Measurements from ENCODE around the gene PDE2A. TPM values are rescaled to one million over a fixed set of nuclear protein-coding genes. Genes with fewer than 3 reads are reported as not detected.

Gene PDE2A
- total RNA-seq, 4 donors from 2014 or later, result 13.4 to 26.6 (median 21.9) TPM

DNA sequence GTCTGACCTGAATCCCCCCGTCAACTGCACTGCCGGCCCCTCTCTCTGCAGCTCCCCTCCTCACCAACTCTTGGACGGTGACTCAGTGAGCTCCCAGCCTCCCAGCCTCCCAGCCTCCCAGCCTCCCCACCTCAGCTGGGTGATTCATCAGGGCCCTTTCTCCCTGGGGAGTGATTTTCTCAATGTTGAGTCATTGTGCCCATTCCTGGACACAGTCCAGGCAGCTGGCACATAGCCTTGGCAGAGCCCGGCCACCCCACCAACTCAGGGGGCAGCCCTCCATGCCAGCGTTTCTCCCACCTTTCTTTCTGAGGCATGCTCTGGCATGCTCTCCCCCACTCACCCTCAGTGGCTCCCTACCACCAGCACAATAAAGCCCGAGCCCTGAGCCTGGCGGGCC is 30.7 kb downstream of the PDE2A start:
- in situ Hi-C loops (cut with MboI; ENCODE audit: low sequenced_read_pairs in 4 of 4), result no loop called here
- no peak for ATAC-seq
- TF ChIP-seq POLR2A (IDR thresholded peaks at IDR 0.05), result no peak
- TF ChIP-seq, protein P1, sequence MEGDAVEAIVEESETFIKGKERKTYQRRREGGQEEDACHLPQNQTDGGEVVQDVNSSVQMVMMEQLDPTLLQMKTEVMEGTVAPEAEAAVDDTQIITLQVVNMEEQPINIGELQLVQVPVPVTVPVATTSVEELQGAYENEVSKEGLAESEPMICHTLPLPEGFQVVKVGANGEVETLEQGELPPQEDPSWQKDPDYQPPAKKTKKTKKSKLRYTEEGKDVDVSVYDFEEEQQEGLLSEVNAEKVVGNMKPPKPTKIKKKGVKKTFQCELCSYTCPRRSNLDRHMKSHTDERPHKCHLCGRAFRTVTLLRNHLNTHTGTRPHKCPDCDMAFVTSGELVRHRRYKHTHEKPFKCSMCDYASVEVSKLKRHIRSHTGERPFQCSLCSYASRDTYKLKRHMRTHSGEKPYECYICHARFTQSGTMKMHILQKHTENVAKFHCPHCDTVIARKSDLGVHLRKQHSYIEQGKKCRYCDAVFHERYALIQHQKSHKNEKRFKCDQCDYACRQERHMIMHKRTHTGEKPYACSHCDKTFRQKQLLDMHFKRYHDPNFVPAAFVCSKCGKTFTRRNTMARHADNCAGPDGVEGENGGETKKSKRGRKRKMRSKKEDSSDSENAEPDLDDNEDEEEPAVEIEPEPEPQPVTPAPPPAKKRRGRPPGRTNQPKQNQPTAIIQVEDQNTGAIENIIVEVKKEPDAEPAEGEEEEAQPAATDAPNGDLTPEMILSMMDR (IDR thresholded peaks at IDR 0.05 in 4 of 5, conservative IDR thresholded peaks at IDR 0.05 in 1 of 5), result no peak

GRCh38 chr11:72642884-72643522 is 31.2 kb downstream of the PDE2A start:
- H3K9me3 ChIP-seq, result no peaks in the 10 kb centered on the region
- H3K4me1 ChIP-seq, result peaks cover 8 to 21% of the 10 kb centered on the region in 2 donors
- H3K27ac ChIP-seq, result peak overlapping the region; percentile 24 to 67 (median 52)
- peaks cover 0 to 11% (median 0%) of the 10 kb centered on the region in 3 donors for H3K27me3 ChIP-seq
- peak; percentile 62 to 78 for ATAC-seq
- TF ChIP-seq POLR2A (IDR thresholded peaks at IDR 0.05), result no peak
- TF ChIP-seq, protein P1 (IDR thresholded peaks at IDR 0.05 in 4 of 5, conservative IDR thresholded peaks at IDR 0.05 in 1 of 5), result peak; percentile 94 to 99 (median 98)
- in situ Hi-C loops (cut with MboI; ENCODE audit: low sequenced_read_pairs in 4 of 4) (no loop called here), intact Hi-C loops (cut with DNase I; ENCODE audit: low total_unique reads) (loop anchor here (1.0 to 5.0 kb wide), 3 partner anchors 44 to 171 kb away; no protein-coding TSS in a partner anchor)
- peak in 1 of 2 donors; percentile 35 for DNase-seq
- no peaks in the 10 kb centered on the region for H3K36me3 ChIP-seq
- H3K4me3 ChIP-seq, result peak overlapping the region; percentile 63 to 77 (median 68)

More for the DNA sequence above, 30.7 kb downstream of the PDE2A start:
- Histone ChIP-seq H3K36me3 (no peaks in the 10 kb centered on the region), H3K27me3 (peaks cover 0 to 11% (median 0%) of the 10 kb centered on the region in 3 donors), H3K9me3 (no peaks in the 10 kb centered on the region), H3K4me3 (peak overlapping the region in 1 of 4 donors; percentile 64), H3K27ac (no peak overlapping the region), H3K4me1 (peaks cover 7 to 17% of the 10 kb centered on the region in 2 donors)
- intact Hi-C loops (cut with DNase I; ENCODE audit: low total_unique reads), result loop anchor here (1.0 to 5.0 kb wide), 3 partner anchors 44 to 171 kb away; no protein-coding TSS in a partner anchor
- no peak for DNase-seq

- peaks cover 13 to 26% of the 10 kb centered on the region in 2 donors for H3K4me1 ChIP-seq
- no peaks in the 10 kb centered on the region for H3K9me3 ChIP-seq
- ATAC-seq, result peak; percentile 49 to 56
- TF ChIP-seq, protein P1 (IDR thresholded peaks at IDR 0.05 in 4 of 5, conservative IDR thresholded peaks at IDR 0.05 in 1 of 5), result peak in 1 of 5 experiments; percentile 21
- peak; percentile 53 to 63 for TF ChIP-seq POLR2A (IDR thresholded peaks at IDR 0.05)
- peaks cover 0 to 11% (median 0%) of the 10 kb centered on the region in 3 donors for H3K27me3 ChIP-seq
- peak overlapping the region; percentile 63 to 77 (median 68) for H3K4me3 ChIP-seq
- in situ Hi-C loops (cut with MboI; ENCODE audit: low sequenced_read_pairs in 4 of 4), result no loop called here
- intact Hi-C loops (cut with DNase I; ENCODE audit: low total_unique reads), result loop anchor here (5.0 kb wide), 1 partner anchor 170 kb away; no protein-coding TSS in a partner anchor
- no peaks in the 10 kb centered on the region for H3K36me3 ChIP-seq
- H3K27ac ChIP-seq, result peak overlapping the region; percentile 47 to 74 (median 70)
- no peak for DNase-seq
These were observed 32.0 kb downstream of the PDE2A start for GRCh38 chr11:72642043-72642883.

GRCh38 chr11:72641522-72642042 is 32.6 kb downstream of the PDE2A start:
- Histone ChIP-seq H3K9me3 (no peaks in the 10 kb centered on the region), H3K4me3 (peak overlapping the region; percentile 63 to 77 (median 68)), H3K27ac (peak overlapping the region; percentile 21 to 74 (median 70)), H3K27me3 (peaks cover 0 to 11% (median 0%) of the 10 kb centered on the region in 3 donors), H3K36me3 (no peaks in the 10 kb centered on the region), H3K4me1 (peaks cover 18 to 33% of the 10 kb centered on the region in 2 donors)
- in situ Hi-C loops (cut with MboI; ENCODE audit: low sequenced_read_pairs in 4 of 4), result no loop called here
- TF ChIP-seq POLR2A (IDR thresholded peaks at IDR 0.05), result no peak
- TF ChIP-seq, protein P1 (IDR thresholded peaks at IDR 0.05 in 4 of 5, conservative IDR thresholded peaks at IDR 0.05 in 1 of 5), result no peak
- intact Hi-C loops (cut with DNase I; ENCODE audit: low total_unique reads), result loop anchor here (5.0 kb wide), 1 partner anchor 169 kb away; no protein-coding TSS in a partner anchor
- DNase-seq (no peak), ATAC-seq (no peak)

All from gastrocnemius medialis (tissue), 4 donors.